GM21526 (cell line): ENCODE data around the gene CDKN2A.

ENCODE experiments used
- ATAC-seq: cut with Tn5 transposase; IDR thresholded peaks from one replicate; pipeline ENCODE4 v1.9.1; 2021; ENCODE audit warnings: moderate library complexity; ENCODE audit not compliant: unreplicated experiment, low FRiP score

Gene CDKN2A

GRCh38 chr9:22008384-22008716 lies 14.2 kb upstream of the CDKN2A start:
- no peak for ATAC-seq

DNA sequence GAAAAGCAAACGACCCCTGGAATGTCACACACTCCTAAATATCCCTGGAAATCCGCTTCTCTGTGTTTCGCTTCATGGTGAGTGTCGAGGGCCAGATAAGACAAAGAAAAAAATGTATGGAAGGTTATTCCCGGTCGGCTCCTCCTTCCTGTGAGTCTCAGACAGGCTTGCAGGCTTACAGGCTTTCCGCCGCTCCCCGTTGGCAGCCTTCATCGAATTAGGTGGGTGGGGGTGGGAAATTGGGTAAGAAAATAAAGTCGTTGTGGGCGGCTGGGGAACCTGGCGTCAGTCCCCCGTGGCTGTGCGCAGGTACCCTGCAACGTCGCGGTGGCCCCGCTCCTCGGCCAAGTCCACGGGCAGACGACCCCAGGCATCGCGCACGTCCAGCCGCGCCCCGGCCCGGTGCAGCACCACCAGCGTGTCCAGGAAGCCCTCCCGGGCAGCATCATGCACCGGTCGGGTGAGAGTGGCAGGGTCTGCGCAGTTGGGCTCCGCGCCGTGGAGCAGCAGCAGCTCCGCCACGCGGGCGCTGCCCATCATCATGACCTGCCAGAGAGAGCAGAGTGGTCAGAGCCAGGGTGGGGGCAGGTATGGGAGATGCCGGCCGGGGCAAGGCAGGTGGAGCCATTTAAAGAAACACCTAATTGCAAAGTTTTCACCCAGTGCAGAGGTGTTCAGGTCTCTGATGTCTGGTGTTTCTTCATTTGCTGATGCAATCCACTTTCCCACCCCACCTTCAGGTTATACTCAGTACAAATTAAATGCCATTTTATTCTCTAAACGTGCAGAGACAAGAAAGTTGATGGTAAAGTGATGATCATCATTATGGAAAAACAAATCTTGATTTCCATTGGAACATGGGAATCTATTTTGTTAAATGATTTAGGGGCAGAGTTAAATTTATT lies 11.8 kb upstream of the CDKN2A start:
- ATAC-seq: no peak

- ATAC-seq: no peak
Observed at GRCh38 chr9:22005021-22005701, 11.0 kb upstream of the CDKN2A start.

DNA sequence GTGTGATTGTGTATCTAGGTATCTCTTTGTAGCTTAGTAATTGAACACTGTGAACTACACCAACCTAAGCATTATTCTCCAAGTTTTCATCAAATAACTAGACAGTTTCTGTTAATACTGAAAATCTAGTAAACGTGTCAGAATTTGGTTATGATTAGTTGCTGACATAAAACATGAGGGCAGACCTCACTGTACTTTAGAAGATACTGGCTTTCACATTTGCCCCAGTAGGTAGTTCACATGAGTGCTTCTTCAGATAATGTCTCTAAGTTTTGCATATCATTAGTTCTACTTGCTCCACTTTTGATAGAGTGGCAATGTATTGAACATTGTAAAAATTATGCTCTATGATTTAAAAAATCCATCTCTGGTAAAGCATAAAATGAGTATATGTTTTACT lies 7.8 kb upstream of the CDKN2A start:
- no peak for ATAC-seq

GRCh38 chr9:21998026-21998425 lies 3.8 kb upstream of the CDKN2A start:
- no peak for ATAC-seq

GRCh38 chr9:21997480-21997879 lies 3.3 kb upstream of the CDKN2A start:
- ATAC-seq: no peak

DNA sequence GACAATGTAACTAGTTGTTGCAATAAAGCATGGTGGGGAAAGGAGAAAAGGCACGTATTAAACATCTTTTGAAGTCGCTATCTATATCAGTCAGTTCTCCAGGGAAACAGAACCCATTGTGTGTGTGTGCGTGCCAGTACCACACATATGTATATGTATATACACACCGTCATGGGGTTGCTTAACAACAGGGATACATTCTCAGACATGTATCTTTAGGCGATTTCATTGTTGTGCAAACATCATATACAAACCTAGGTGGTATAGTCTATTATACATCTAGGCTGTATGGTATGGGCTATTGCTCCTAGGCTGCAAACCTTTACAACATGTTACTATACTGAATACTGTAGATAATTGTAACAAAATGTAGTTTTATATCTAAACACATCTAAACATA lies 2.7 kb upstream of the CDKN2A start:
- ATAC-seq: no peak

DNA sequence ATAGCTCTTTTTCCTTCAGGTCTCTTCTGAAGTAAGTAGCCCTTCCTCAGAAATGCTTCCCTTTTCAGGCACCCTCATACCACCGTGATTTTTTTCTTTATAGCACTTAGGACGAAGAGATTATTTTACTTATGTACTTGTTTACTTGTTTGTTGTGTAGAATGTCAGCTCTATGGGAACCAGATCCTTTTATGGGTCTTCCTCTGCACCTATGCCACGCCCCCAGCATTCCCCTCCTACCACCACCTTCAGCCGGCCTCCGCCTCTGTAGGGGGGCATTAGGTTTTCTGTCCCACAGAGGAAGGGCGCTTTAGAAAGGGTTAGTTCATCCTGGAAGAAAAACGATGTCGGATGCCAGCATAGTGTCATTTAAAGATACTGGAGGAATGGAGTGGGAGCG lies 2.2 kb upstream of the CDKN2A start:
- no peak for ATAC-seq

DNA sequence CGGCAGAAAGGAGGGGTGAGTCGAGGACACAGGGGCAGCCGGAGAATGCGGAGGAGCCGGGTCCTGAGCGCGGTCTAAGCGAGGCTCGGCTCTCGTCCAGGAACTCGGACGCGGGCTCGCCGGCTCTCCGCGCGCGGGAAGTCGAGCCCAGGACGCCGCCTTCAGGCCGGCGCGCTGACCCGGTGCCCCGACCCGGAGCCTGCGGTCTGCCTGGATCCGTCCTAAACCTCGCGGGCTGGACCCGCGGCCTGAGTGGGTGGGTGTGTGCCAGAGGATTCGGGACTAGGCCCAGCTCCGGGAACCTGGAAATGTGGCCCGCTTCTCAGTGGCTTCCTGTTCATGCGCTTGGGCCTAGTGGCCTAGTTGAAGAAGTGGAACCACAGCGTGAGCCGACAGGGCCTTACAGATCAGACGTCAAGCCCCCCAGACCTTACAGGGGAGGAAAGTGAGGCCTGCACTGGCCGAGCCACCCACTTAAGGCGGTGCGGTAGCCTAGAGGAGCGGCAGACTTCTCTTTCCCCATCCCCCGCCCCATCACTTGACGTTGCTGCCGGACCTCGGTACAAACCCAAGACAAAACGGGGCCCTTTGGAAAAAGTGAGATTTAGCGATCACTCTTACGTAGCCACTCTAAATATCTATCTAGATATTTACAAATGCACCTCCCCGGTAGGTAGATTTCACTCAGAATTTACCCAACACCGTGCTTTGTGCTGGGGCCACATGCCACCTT lies 1.6 kb upstream of the CDKN2A start:
- ATAC-seq: no peak

GRCh38 chr9:21995006-21995665 lies 944 bp upstream of the CDKN2A start:
- peak; percentile 87 for ATAC-seq

DNA sequence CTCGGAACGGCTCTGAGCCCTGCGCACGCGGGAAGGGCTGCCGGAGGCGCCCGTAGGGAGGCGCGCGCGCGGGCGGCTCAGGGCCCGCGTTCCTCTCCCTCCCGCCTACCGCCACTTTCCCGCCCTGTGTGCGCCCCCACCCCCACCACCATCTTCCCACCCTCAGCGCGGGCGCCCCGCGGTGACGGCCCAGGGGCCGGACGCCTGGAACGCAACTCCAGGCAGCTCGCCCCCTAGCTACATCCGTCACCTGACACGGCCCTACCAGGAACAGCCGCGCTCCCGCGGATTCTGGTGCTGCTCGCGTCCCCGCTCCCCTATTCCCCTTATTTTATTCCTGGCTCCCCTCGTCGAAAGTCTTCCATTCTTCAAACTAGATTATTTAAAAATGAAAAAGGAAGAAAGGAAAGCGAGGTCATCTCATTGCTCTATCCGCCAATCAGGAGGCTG lies 389 bp upstream of the CDKN2A start, which contains the start of gene CDKN2B-AS1:
Gene CDKN2B-AS1, plus strand, starts transcription at position 236 of the 450 bp plus-strand sequence.
- peak; percentile 40 for ATAC-seq

- no peak for ATAC-seq
Observed at GRCh38 chr9:21993007-21993406, 1.2 kb downstream of the CDKN2A start.

DNA sequence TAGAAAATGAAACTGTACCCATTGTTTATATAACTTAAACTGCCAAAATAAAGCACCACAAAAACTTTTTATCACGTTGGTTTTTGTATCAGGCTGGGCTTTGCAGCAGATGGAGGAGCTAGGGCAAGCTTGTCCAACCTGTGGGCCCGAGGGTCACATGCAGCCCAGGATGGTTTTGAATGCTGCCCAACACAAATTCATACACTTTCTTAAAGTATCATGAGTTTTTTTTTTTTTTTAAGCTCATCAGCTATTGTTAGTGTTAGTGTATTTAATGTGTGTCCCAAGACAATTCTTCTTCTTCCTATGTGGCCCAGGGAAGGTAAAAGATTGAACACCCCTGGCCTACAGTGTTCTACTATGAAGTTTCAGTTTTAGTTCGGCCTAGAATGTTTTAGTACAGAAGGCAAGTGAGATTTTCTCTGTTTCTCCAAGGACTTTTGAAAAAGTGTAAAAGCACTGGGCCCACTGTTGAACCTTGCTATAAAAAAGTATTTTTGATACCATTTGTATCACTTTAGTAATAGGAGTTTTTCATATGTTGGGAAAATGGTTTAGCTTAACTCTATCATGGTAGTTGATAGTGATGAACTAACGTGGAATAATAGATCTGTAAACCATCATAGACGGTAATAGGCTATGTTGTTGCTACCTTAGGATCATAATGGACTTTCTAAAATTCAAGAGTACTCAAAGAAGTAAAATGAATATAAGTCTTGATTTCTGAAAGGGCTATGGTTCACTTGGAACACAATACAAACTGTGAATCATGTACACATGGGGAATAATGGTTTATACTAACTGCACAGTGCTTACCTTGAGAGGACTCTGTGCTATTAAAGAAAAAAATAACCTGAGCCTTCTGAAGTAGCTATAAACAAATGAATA lies 2.9 kb downstream of the CDKN2A start:
- no peak for ATAC-seq

DNA sequence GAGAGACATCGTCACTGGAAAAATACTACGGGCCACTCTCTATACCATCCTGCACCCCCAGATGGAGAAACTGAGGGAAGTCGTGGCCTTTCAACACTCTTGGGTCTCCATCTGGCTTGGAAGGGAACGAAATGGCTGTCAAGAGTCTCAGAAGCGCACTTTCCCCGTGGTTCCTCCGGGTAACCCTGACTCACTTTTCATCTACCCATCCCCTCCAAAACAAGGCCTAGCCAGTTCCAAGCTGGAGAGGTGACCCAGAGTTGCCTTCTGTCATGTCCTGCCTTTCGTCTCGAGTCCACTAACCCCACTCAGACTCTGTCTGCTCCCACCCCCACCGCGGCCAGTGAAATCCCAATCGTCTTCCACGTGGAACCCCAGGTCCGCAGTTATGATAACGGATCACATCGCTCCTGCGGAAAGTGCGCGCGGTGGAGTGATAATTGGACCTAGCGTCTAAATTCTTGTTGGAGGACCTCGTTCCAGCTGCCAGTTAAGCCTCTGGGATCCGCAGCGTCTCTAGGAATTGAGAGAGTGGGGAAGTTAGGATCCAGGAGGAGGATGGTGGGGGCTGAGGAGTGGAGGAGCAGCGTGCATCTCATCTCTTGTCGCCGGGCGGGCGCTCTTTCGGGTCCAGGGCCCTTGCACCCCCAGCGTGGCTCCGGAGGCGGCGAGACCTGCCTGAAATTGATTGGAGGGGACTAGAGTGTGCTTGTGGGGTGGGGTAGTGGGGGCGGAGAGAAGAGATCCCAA lies 4.6 kb downstream of the CDKN2A start:
- no peak for ATAC-seq

GRCh38 chr9:21988056-21988990 lies 5.9 kb downstream of the CDKN2A start:
- ATAC-seq: no peak

DNA sequence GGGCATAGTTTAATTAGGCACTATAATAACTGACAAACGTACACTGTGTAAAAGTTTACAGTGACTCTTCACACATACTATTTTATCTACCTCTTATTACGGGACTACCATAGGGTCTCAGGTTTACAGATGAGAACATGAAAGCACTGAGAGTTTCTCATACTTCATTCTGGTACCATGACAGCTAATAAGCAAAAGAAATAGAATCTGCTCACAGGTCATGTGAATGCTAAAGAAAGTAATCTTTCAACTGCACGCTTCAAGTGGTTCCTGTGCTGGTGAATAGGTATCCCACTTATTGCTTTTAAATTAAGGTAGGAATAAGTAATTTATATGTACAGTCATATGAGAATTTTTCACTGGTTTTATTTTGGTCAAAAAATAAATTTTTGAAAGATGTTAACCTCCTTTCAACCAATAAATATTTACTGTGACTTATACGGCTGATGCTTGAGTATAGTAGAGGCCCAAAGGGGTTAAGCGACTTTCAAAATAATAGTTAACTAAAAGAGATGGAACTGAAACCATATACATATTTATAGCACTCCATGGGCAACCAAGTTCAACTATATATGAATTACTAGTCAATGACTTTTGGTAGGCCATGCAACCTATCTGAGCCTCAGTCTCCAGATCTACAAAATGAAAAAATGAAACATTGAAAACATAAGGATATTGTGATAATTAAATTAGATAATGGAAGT lies 8.1 kb downstream of the CDKN2A start:
- no peak for ATAC-seq

GRCh38 chr9:21984101-21984500 lies 10.1 kb downstream of the CDKN2A start:
- no peak for ATAC-seq
